ENCODE measurements around the gene ARSK.

The ARSK gene

DNA sequence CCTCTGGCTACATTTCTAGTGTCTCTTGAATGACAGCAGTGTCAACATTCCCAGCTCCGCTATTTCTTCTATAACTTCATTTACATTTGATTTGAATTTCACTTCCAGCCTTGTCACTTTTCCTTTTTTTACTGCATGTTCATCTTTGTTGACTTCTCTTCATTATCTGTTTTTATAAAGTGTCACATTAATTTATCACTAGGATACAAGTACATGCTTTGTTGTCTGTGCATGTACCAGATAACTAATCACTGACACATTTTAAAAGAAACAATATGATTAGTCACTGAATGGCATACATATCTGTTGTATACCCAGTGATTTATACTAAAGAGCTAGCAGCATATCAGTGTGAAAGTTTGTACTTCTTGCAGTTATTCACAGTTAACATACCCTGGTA lies 29.1 kb downstream of the ARSK start:
- no peak for TF ChIP-seq CTCF (conservative IDR thresholded peaks at IDR 0.05; ENCODE audit: low read depth, low read length)
- H3K4me3 ChIP-seq (ENCODE audit: low read depth, low read length) = no peak overlapping the region
- DNase-seq (ENCODE audit: low read depth) = no peak

GRCh38 chr5:95590880-95591279 lies 36.0 kb downstream of the ARSK start:
- H3K4me3 ChIP-seq (ENCODE audit: low read depth, low read length) = no peak overlapping the region
- TF ChIP-seq CTCF (conservative IDR thresholded peaks at IDR 0.05; ENCODE audit: low read depth, low read length) = no peak
- DNase-seq (ENCODE audit: low read depth) = peak; percentile 56

DNA sequence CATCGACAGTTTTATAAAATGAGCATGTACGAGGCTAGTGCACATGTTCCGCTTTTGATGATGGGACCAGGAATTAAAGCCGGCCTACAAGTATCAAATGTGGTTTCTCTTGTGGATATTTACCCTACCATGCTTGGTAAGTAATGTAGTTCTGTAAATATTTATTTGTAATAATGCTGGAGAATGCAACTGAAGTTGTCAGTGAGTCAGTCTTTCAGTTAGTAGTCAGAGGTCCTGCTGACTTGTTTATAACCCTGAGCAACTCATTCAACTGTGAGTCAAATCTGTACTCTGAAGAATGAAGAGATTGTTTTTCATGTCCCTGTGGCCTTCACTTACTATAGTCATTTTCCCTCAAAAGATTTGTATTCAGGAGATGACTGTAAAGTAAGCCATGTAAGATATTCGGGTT lies 36.6 kb downstream of the ARSK start:
- peak; percentile 89 for DNase-seq (ENCODE audit: low read depth)
- no peak for TF ChIP-seq CTCF (conservative IDR thresholded peaks at IDR 0.05; ENCODE audit: low read depth, low read length)

GRCh38 chr5:95595289-95595931 lies 40.5 kb downstream of the ARSK start:
- DNase-seq (ENCODE audit: low read depth) = no peak
- TF ChIP-seq CTCF (conservative IDR thresholded peaks at IDR 0.05; ENCODE audit: low read depth, low read length) = no peak

More for the DNA sequence above, 36.6 kb downstream of the ARSK start:
- H3K4me3 ChIP-seq (ENCODE audit: low read depth, low read length) = no peak overlapping the region

GRCh38 chr5:95599252-95599651 lies 44.4 kb downstream of the ARSK start:
- no peak for TF ChIP-seq CTCF (conservative IDR thresholded peaks at IDR 0.05; ENCODE audit: low read depth, low read length)
- H3K4me3 ChIP-seq (ENCODE audit: low read depth, low read length) = no peak overlapping the region
- DNase-seq (ENCODE audit: low read depth) = no peak

More at GRCh38 chr5:95595289-95595931, 40.5 kb downstream of the ARSK start:
- H3K4me3 ChIP-seq (ENCODE audit: low read depth, low read length) = no peak overlapping the region

GRCh38 chr5:95600557-95600956 lies 45.7 kb downstream of the ARSK start:
- H3K4me3 ChIP-seq (ENCODE audit: low read depth, low read length) = no peak overlapping the region
- DNase-seq (ENCODE audit: low read depth) = peak; percentile 69
- TF ChIP-seq CTCF (conservative IDR thresholded peaks at IDR 0.05; ENCODE audit: low read depth, low read length) = no peak

DNA sequence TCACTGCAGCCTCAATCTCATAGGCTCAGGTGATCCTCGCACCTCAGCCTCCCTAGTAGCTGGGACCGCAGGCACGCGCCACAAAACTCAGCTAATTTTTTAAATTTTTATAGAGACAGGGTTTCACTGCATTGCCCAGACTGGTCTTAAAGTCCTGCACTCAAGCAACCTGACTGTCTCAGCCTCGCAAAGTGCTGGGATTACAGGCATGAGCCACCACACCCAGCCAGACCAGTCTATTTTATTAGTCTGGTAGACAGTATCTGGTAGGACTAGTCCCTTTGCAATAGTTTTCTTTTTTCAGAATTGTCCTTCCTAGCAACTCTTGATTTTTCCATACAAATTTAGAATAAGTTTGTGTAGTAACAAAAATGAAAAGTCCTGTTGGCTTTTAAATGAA lies 50.9 kb downstream of the ARSK start:
- no peak for DNase-seq (ENCODE audit: low read depth)
- no peak for TF ChIP-seq CTCF (conservative IDR thresholded peaks at IDR 0.05; ENCODE audit: low read depth, low read length)
- H3K4me3 ChIP-seq (ENCODE audit: low read depth, low read length) = no peak overlapping the region
